ENCODE measurements around the gene FAM110D.

The FAM110D gene

DNA sequence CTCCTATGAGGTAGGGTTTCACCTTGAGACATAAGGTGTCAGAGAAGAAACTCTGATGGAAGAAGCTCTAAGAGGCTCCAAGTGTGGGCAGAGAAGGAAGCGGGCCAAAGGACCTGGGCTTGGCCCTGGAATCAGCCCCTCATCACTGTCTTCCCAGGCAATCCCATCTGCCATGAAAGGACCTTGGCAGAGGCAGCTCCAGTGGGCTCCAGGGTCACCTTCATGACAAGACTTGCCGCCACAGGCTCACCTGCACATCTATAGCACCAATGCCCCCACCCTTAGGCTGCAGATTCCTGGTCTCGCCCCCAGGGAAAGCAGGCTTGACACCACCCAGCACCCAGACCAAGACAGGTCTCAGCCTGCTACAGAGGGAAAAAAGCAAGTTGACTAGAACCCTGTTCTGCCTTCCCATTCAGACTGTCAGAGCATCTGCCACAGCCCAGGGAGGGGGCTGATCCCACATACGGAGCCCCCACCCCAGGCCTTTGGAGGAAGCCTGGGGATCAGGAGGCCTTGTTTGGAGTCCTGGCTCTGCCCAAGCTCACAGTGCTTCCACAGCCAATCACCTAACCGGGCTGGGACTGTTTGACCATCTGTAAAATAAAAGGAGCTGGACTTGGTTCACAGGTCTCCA is 490 bp upstream of the FAM110D start:
- no peak for TF ChIP-seq CTCF (conservative IDR thresholded peaks at IDR 0.05; ENCODE audit: low read depth, low read length)
- H3K4me3 ChIP-seq (ENCODE audit: low read depth, low read length), result no peak overlapping the region
- DNase-seq (ENCODE audit: low read depth), result no peak

- TF ChIP-seq CTCF (conservative IDR thresholded peaks at IDR 0.05; ENCODE audit: low read depth, low read length), result no peak
- no peak overlapping the region for H3K4me3 ChIP-seq (ENCODE audit: low read depth, low read length)
- DNase-seq (ENCODE audit: low read depth), result no peak
Observed at GRCh38 chr1:26159743-26160039, 812 bp downstream of the FAM110D start.

DNA sequence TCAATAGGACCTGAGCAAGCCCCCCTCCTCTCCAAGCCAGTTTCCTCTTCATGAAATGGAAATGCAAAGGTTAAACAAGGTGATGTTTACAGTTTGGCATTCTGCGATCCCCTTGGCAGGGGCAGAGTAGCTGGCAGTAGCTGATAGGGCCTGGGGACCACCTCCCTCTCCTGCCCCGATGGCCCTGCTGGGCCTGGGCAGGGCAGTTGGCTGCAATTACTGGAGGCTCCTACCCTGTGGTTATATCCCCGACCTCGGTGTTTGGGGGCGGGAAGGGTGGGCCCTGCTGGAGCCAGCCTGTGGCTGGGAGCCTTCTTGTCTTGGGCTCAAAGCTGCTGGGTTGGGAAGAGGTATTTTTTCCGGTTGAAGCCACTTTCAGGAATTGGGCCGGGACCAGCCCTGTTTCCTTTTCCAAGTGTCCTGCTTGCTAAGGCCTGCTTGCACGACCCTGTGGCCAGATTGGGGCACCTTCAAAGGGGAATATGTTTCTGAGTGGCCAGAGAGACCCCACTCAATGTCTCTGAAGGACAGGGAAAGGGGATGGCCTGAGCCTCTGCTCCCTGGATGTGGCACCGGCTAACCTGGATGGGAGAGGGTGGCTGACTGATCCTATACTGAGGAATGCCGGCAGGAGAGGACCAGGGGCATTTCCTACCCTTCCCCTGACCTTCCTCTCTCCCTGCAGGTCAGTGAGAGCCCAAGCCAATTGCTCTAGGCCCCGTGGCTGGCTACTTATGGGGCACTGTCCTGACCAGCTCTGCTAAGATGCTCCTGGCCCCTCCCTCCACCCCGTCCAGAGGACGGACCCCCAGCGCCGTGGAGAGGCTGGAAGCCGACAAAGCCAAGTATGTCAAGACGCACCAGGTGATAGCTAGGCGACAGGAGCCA is 1.9 kb downstream of the FAM110D start:
- peak overlapping the region; percentile 42 for H3K4me3 ChIP-seq (ENCODE audit: low read depth, low read length)
- no peak for TF ChIP-seq CTCF (conservative IDR thresholded peaks at IDR 0.05; ENCODE audit: low read depth, low read length)
- DNase-seq (ENCODE audit: low read depth), result no peak

GRCh38 chr1:26161415-26162219 is 2.7 kb downstream of the FAM110D start:
- no peak for TF ChIP-seq CTCF (conservative IDR thresholded peaks at IDR 0.05; ENCODE audit: low read depth, low read length)
- peak overlapping the region; percentile 42 for H3K4me3 ChIP-seq (ENCODE audit: low read depth, low read length)
- DNase-seq (ENCODE audit: low read depth), result peak; percentile 55

DNA sequence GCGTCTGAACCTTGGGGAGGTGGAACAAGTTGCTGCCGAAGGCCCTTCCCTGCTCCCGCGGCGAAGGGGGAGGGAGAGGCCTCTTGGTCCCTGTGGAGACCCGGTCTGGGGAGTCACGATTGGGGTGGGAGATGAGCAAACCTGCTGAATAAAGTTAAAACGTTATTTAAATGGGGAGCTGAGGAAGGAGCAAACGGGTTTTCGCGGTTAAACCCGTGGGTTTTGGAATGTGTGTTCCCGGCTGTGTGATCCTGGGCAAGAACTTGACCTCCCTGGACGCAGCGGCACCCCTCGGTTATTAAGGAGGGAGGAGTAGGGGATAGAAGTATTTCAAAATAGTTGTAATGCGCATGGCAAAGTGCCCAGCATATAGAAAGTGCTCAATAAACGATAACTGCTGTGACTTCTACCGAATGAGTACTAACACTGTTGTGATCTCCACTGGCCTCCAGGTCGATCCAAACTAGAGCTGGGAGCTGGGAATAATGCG is 3.4 kb downstream of the FAM110D start:
- peak overlapping the region; percentile 42 for H3K4me3 ChIP-seq (ENCODE audit: low read depth, low read length)
- DNase-seq (ENCODE audit: low read depth), result no peak
- TF ChIP-seq CTCF (conservative IDR thresholded peaks at IDR 0.05; ENCODE audit: low read depth, low read length), result no peak

DNA sequence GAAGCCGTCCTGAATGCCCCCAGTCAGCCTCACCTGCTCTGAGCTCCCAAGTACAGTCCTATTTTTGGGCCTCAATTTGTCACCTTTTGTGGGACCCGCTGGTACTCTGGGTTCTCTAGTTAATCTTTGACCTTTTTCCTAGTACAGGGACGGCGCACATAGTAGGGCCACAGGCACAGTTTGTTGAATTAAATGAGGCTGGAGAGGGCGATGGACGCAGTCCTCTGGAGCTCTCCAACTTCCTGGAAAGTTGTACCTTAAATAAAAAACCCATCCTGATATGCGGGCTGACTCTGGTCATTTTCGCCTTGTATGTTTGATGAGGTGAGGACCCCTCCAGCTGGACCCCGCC is 4.8 kb downstream of the FAM110D start:
- no peak for DNase-seq (ENCODE audit: low read depth)
- TF ChIP-seq CTCF (conservative IDR thresholded peaks at IDR 0.05; ENCODE audit: low read depth, low read length), result no peak
- no peak overlapping the region for H3K4me3 ChIP-seq (ENCODE audit: low read depth, low read length)
